Skeletal muscle satellite cell (primary cell): Measurements from ENCODE around the gene AARS1.
"Not testable (repeated sequence)": the region's sequence is repeated elsewhere in the genome, so short reads cannot be mapped to it uniquely, and the experiment has no call there.

Source experiments
- H3K27me3 ChIP-seq: 2 replicates; pipeline ENCODE4 v1.7.0; 2013; ENCODE audit warnings: low read length; ENCODE audit not compliant: control insufficient read depth, insufficient read depth
- H3K36me3 ChIP-seq: 2 replicates; pipeline ENCODE4 v1.7.0; 2013; ENCODE audit warnings: mild to moderate bottlenecking, control low read depth, low read length; ENCODE audit not compliant: insufficient read depth
- H3K4me1 ChIP-seq: 2 replicates; pipeline ENCODE4 v1.7.0; 2013; ENCODE audit warnings: low read length; ENCODE audit not compliant: control insufficient read depth, insufficient read depth
- H3K4me2 ChIP-seq: 2 replicates; pipeline ENCODE4 v1.7.0; 2013; ENCODE audit warnings: mild to moderate bottlenecking, low read length
- H3K4me3 ChIP-seq: 2 replicates; pipeline ENCODE4 v1.7.0; 2013; ENCODE audit warnings: low read length
- H3K9ac ChIP-seq: 2 replicates; pipeline ENCODE4 v1.7.0; 2013; ENCODE audit warnings: mild to moderate bottlenecking, low read depth, low read length, moderate library complexity
- H3K9me3 ChIP-seq: replicated peaks from 2 replicates; pipeline ENCODE4 v1.7.0; 2013; ENCODE audit warnings: mild to moderate bottlenecking, control low read depth, low read length

The AARS1 gene

DNA sequence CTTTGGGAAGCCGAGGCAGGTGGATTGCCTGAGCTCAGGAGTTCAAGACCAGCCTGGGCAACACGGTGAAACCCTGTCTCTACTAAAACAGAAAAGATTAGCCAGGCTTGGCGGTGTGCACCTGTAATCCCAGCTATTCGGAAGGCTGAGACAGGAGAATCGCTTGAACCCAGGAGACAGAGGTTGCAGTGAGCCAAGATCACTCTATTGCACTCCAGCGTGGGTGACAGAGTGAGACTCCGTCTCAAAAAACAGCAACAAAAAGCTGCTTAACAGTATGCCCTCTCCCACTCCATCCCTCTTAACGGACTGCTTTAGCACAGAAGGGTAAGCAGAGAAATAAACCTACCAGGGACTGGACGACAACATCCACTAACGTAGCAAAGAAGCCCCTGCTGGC, 21.4 kb downstream of the AARS1 start:
- peaks cover 59% of the 10 kb centered on the region for H3K36me3 ChIP-seq
- H3K4me1 ChIP-seq, H3K9me3 ChIP-seq, H3K9ac ChIP-seq, H3K27me3 ChIP-seq, H3K4me2 ChIP-seq, H3K4me3 ChIP-seq: not testable (repeated sequence)

DNA sequence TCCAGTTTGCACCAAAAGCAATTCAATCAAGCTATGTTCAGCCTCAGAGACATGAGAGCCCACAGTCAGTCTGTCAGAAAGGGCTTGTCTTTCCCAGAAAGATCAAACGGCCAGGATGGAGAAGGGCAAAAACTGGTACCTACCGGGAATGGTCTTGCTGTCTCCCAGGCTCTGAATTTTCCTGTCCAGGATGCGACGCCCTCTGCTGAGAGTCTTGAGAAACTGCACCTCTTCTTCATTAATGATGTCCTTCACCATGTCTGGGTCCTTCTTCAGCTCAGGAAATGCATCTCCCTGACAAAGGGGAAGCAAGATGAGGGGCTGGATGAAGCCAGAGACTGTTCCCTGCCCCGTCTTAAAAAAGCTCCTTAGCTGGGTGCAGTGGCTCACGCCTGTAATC, 21.8 kb downstream of the AARS1 start:
- H3K4me2 ChIP-seq: no peak overlapping the region
- no peaks in the 10 kb centered on the region for H3K9me3 ChIP-seq
- H3K36me3 ChIP-seq: peaks cover 60% of the 10 kb centered on the region
- H3K4me3 ChIP-seq: no peak overlapping the region
- H3K9ac ChIP-seq: no peak overlapping the region
- no peaks in the 10 kb centered on the region for H3K27me3 ChIP-seq
- H3K4me1 ChIP-seq: no peaks in the 10 kb centered on the region

DNA sequence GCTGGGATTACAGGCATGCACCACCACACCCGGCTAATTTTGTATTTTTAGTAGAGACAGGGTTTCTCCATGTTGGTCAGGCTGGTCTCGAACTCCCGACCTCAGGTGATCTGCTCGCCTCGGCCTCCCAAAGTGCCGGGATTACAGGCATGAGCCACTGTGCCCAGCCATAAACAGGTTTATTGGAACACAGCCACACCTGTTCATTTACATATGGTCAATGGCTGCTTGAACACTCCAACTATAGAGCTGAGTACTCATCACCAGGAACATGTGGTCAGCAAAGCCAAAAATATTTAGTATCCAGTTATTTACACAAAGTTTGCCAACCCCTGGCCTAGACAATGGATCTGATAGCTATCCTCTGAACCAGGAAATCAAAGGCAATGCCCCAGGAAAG, 29.4 kb downstream of the AARS1 start:
- H3K4me2 ChIP-seq, H3K9ac ChIP-seq, H3K9me3 ChIP-seq, H3K4me3 ChIP-seq, H3K4me1 ChIP-seq, H3K27me3 ChIP-seq: not testable (repeated sequence)
- H3K36me3 ChIP-seq: peaks cover 58% of the 10 kb centered on the region

GRCh38 chr16:70258946-70259345, 30.4 kb downstream of the AARS1 start:
- no peak overlapping the region for H3K4me3 ChIP-seq
- H3K9ac ChIP-seq: no peak overlapping the region
- H3K36me3 ChIP-seq: peaks cover 62% of the 10 kb centered on the region
- H3K27me3 ChIP-seq: no peaks in the 10 kb centered on the region
- no peaks in the 10 kb centered on the region for H3K4me1 ChIP-seq
- H3K4me2 ChIP-seq: no peak overlapping the region
- no peaks in the 10 kb centered on the region for H3K9me3 ChIP-seq

DNA sequence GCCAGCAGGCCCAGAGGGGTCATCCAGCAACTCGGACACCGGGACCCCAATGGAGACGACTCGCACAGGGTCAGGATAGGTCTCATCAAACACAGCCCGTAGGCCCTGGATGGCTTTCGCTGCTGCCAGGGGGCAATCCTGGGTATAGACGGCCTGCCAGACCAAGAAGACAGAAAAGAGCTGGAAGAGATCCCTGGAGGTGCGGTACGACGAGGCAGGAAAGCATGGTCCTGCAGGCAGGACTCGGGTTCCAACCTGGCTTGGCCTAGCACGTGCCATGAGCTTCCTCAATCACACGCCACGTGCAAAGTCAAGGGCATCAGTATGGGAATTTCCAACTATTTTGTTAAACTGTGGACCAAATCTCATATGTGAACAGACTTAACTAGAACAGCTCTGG, 31.2 kb downstream of the AARS1 start:
- Histone ChIP-seq H3K27me3 (no peaks in the 10 kb centered on the region), H3K9ac (no peak overlapping the region), H3K4me2 (no peak overlapping the region), H3K4me3 (no peak overlapping the region), H3K4me1 (no peaks in the 10 kb centered on the region), H3K9me3 (no peaks in the 10 kb centered on the region), H3K36me3 (peaks cover 67% of the 10 kb centered on the region)

- Histone ChIP-seq H3K27me3 (no peaks in the 10 kb centered on the region), H3K36me3 (peaks cover 68% of the 10 kb centered on the region), H3K9me3 (no peaks in the 10 kb centered on the region), H3K9ac (no peak overlapping the region), H3K4me3 (no peak overlapping the region), H3K4me2 (no peak overlapping the region), H3K4me1 (no peaks in the 10 kb centered on the region)
Measured at GRCh38 chr16:70257391-70257790, 31.9 kb downstream of the AARS1 start.

GRCh38 chr16:70255574-70255973, 33.7 kb downstream of the AARS1 start:
- H3K9ac ChIP-seq: no peak overlapping the region
- H3K4me2 ChIP-seq: no peak overlapping the region
- H3K36me3 ChIP-seq: peaks cover 66% of the 10 kb centered on the region
- H3K9me3 ChIP-seq: no peaks in the 10 kb centered on the region
- no peaks in the 10 kb centered on the region for H3K27me3 ChIP-seq
- H3K4me3 ChIP-seq: no peak overlapping the region
- H3K4me1 ChIP-seq: no peaks in the 10 kb centered on the region

GRCh38 chr16:70254965-70255286, 34.4 kb downstream of the AARS1 start:
- H3K4me2 ChIP-seq: no peak overlapping the region
- peaks cover 60% of the 10 kb centered on the region for H3K36me3 ChIP-seq
- no peak overlapping the region for H3K4me3 ChIP-seq
- H3K27me3 ChIP-seq: no peaks in the 10 kb centered on the region
- no peak overlapping the region for H3K9ac ChIP-seq
- peaks cover 4% of the 10 kb centered on the region for H3K4me1 ChIP-seq
- no peaks in the 10 kb centered on the region for H3K9me3 ChIP-seq

GRCh38 chr16:70254180-70254964, 34.9 kb downstream of the AARS1 start:
- no peak overlapping the region for H3K4me3 ChIP-seq
- no peak overlapping the region for H3K9ac ChIP-seq
- no peak overlapping the region for H3K4me2 ChIP-seq
- peaks cover 5% of the 10 kb centered on the region for H3K4me1 ChIP-seq
- H3K27me3 ChIP-seq: no peaks in the 10 kb centered on the region
- H3K9me3 ChIP-seq: no peaks in the 10 kb centered on the region
- peaks cover 59% of the 10 kb centered on the region for H3K36me3 ChIP-seq

DNA sequence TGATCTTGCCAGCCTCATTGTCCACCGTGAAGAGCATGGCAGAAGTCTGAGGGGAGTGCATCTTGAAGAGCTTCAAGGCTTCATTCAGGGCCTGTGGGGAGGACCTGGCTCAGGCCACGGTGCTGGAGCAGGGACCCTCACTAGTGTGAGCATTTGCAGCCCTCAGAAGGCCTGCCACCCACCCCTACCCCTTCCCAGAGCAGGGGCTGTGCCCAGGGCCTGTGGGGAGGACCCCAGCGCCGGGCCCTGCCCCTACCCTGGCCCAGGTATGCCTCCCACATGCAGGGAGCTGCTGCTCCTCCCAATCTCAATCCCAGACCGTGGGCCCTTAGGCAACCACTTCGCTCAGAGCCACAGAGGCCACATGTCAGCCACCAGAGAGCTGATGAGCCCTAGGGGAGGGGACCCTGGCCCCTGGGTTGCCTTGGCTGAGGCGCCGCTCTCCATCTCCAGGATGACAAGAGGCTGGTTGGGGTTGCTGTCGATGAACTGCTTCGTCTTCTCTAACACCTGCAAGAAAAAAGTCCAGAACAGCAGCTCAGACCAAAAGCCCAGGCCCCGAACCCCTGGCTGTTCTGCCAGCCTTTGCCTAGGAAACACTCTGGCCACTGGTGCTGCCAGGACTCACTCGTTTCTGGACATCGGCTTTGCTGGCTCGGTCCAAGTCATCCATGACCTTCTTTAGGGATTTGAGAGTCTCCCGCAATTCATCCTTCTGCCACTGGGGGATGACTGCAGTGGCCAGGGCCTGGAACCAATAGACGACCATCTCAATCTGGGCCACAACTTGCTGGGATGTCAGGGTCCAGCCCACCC, 35.8 kb downstream of the AARS1 start:
- H3K9me3 ChIP-seq: no peaks in the 10 kb centered on the region
- no peak overlapping the region for H3K4me2 ChIP-seq
- H3K27me3 ChIP-seq: no peaks in the 10 kb centered on the region
- peaks cover 52% of the 10 kb centered on the region for H3K36me3 ChIP-seq
- H3K4me3 ChIP-seq: no peak overlapping the region
- no peak overlapping the region for H3K9ac ChIP-seq
- peaks cover 5% of the 10 kb centered on the region for H3K4me1 ChIP-seq

DNA sequence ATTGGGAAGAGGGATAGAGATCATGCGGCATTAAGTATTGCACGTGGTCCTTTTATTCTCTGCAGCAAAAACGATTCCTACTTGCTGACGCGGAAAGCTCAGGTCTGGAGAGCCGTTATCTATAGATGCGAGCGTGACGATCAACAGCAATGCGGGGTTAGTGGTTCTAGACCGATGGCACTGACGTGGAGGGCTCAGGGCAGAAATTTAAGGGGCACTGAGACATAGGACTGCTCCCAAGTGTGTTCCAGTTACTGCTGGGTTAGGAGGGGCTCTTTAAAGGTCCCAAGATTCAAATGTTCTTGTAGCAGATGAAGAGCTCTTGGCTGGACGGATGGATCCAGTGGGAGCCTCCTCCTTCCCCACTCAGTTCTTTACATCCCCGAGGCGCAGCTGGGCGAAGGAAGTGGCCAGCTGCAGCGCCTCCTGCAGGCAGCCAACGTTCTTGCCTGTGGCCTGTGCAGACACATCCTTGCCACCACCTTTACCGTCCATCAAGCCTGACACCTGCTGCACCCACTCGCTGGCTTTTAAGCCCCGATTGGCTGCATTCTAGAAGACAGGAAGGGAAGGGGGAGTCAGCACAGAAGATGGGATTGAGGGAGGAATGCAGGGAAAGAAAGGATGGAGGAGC, 36.8 kb downstream of the AARS1 start:
- Histone ChIP-seq H3K9ac (no peak overlapping the region), H3K4me1 (peaks cover 5% of the 10 kb centered on the region), H3K27me3 (no peaks in the 10 kb centered on the region), H3K9me3 (no peaks in the 10 kb centered on the region), H3K36me3 (peaks cover 43% of the 10 kb centered on the region), H3K4me3 (no peak overlapping the region), H3K4me2 (no peak overlapping the region)
